CD4-positive, alpha-beta memory T cell (primary cell): ENCODE data around the gene CTNNA2. TPM values are rescaled to one million over a fixed set of nuclear protein-coding genes. Genes with fewer than 3 reads are reported as not detected.

Source experiments
- CTCF ChIA-PET: fragments of 350-600 bp; sonication (Branson Sonifier 250); formaldehyde crosslinking; loops from one replicate; lab custom pipeline; 2021; ENCODE audit warnings: inconsistent platforms; ENCODE audit not compliant: partially characterized antibody; lab: Charles Lee
- POLR2A ChIA-PET: fragments of 350-600 bp; sonication (Branson Sonifier 250); formaldehyde crosslinking; loops from one replicate; lab custom pipeline; 2021; ENCODE audit not compliant: partially characterized antibody; lab: Charles Lee
- DNase-seq, 5 donors: peaks; one replicate each; pipeline versions ENCODE4 v3.0.0 to v3.0.0-alpha.2; 2020 to 2022; ENCODE audit warnings: mixed read lengths in 1 of 5
- H3K27ac ChIP-seq: one replicate; pipeline ENCODE4 v1.7.0; 2013; ENCODE audit warnings: low read depth, low read length
- H3K27me3 ChIP-seq: 2 replicates; pipeline ENCODE4 v1.7.0; 2013; ENCODE audit warnings: mild to moderate bottlenecking, low read length, moderate library complexity; ENCODE audit not compliant: insufficient read depth
- H3K36me3 ChIP-seq: 2 replicates; pipeline ENCODE4 v1.7.0; 2013; ENCODE audit warnings: mild to moderate bottlenecking, low read length, moderate library complexity; ENCODE audit not compliant: insufficient read depth
- H3K4me1 ChIP-seq: 2 replicates; pipeline ENCODE4 v1.7.0; 2013; ENCODE audit warnings: mild to moderate bottlenecking, low read length, moderate library complexity; ENCODE audit not compliant: insufficient read depth
- H3K4me3 ChIP-seq, 2 donors: one replicate each; pipeline ENCODE4 v1.7.0; 2013; ENCODE audit warnings: low read length in 2 of 2, mild to moderate bottlenecking in 1 of 2
- H3K9me3 ChIP-seq, 2 donors: one replicate each; pipeline ENCODE4 v1.7.0; 2013; ENCODE audit warnings: low read length in 2 of 2, control low read depth in 1 of 2; ENCODE audit not compliant: control insufficient read depth in 1 of 2
- H3K27ac Mint-ChIP-seq, 7 donors: one replicate each; pipeline ENCODE4 v1.8.0; 2020 to 2021; ENCODE audit warnings: mixed read lengths in 7 of 7, mild to moderate bottlenecking in 6 of 7, inconsistent platforms in 3 of 7, moderate library complexity in 3 of 7
- H3K27me3 Mint-ChIP-seq, 2 donors: one replicate each; pipeline ENCODE4 v1.8.0; 2020 to 2021; ENCODE audit warnings: mixed read lengths in 2 of 2
- H3K36me3 Mint-ChIP-seq, 2 donors: one replicate each; pipeline ENCODE4 v1.8.0; 2020 to 2021; ENCODE audit warnings: mixed read lengths in 2 of 2, inconsistent platforms in 1 of 2, mild to moderate bottlenecking in 1 of 2
- H3K4me1 Mint-ChIP-seq, 4 donors: one replicate each; pipeline ENCODE4 v1.8.0; 2020 to 2021; ENCODE audit warnings: mixed read lengths in 4 of 4, mild to moderate bottlenecking in 1 of 4
- H3K4me3 Mint-ChIP-seq, 8 donors: one replicate each; pipeline ENCODE4 v1.8.0; 2020 to 2021; ENCODE audit warnings: mixed read lengths in 8 of 8, mild to moderate bottlenecking in 7 of 8, moderate library complexity in 6 of 8, inconsistent platforms in 3 of 8
- H3K9me3 Mint-ChIP-seq, 8 donors: one replicate each; pipeline ENCODE4 v1.8.0; 2020 to 2021; ENCODE audit warnings: mixed read lengths in 8 of 8, mild to moderate bottlenecking in 5 of 8, inconsistent platforms in 3 of 8, moderate library complexity in 1 of 8
- intact Hi-C: fragments of 100-400 bp; cut with micrococcal nuclease; formaldehyde crosslinking; loops from one replicate; pipeline ENCODE4 v1.15.1; 2023
- polyA plus RNA-seq, 2 donors: library from polyadenylated mRNA; unstranded; fragments of 300-500 nt; fragmentation: Illumina TruSeq; gene quantifications; one replicate each; pipeline ENCODE4 v1.2.3, GENCODE V29; 2021
- total RNA-seq, 2 experiments: library from RNA; stranded (reverse); gene quantifications; one replicate each; pipeline ENCODE4 v1.2.3, GENCODE V29; 2021

Gene CTNNA2
- total and polyA plus RNA-seq, 4 experiments from 2014 or later = not detected

GRCh38 chr2:79750321-79750720, 237.5 kb downstream of the CTNNA2 start:
- H3K4me3 ChIP-seq = no peak overlapping the region
- no peak overlapping the region for H3K27ac ChIP-seq
- Mint-ChIP-seq H3K27me3 (no peaks in the 10 kb centered on the region), H3K4me3 (no peak overlapping the region), H3K9me3 (peaks cover 4 to 15% (median 10%) of the 10 kb centered on the region in 8 donors), H3K36me3 (no peaks in the 10 kb centered on the region), H3K4me1 (no peaks in the 10 kb centered on the region), H3K27ac (no peak overlapping the region)
- no peaks in the 10 kb centered on the region for H3K4me1 ChIP-seq
- H3K27me3 ChIP-seq = no peaks in the 10 kb centered on the region
- intact Hi-C loops = no loop called here
- H3K9me3 ChIP-seq = no peaks in the 10 kb centered on the region
- ChIA-PET POLR2A (no interaction called here), CTCF (no interaction called here)
- no peak for DNase-seq
- H3K36me3 ChIP-seq = no peaks in the 10 kb centered on the region

GRCh38 chr2:79757526-79757925, 244.7 kb downstream of the CTNNA2 start:
- intact Hi-C loops = no loop called here
- no peaks in the 10 kb centered on the region for H3K4me1 Mint-ChIP-seq
- no peak overlapping the region for H3K27ac ChIP-seq
- H3K36me3 ChIP-seq = no peaks in the 10 kb centered on the region
- no peaks in the 10 kb centered on the region for H3K36me3 Mint-ChIP-seq
- no peaks in the 10 kb centered on the region for H3K4me1 ChIP-seq
- CTCF ChIA-PET = no interaction called here
- peak overlapping the region in 1 of 8 donors; percentile 38 for H3K4me3 Mint-ChIP-seq
- H3K9me3 ChIP-seq = no peaks in the 10 kb centered on the region
- H3K27ac Mint-ChIP-seq = no peak overlapping the region
- H3K4me3 ChIP-seq = no peak overlapping the region
- peaks cover 3 to 14% (median 8%) of the 10 kb centered on the region in 8 donors for H3K9me3 Mint-ChIP-seq
- no peaks in the 10 kb centered on the region for H3K27me3 ChIP-seq
- POLR2A ChIA-PET = no interaction called here
- no peak for DNase-seq
- H3K27me3 Mint-ChIP-seq = no peaks in the 10 kb centered on the region

GRCh38 chr2:79758042-79758441, 245.2 kb downstream of the CTNNA2 start:
- Histone ChIP-seq H3K4me1 (no peaks in the 10 kb centered on the region), H3K27ac (no peak overlapping the region), H3K9me3 (no peaks in the 10 kb centered on the region), H3K27me3 (no peaks in the 10 kb centered on the region), H3K4me3 (no peak overlapping the region), H3K36me3 (no peaks in the 10 kb centered on the region)
- Mint-ChIP-seq H3K4me3 (no peak overlapping the region), H3K9me3 (peaks cover 3 to 11% (median 6%) of the 10 kb centered on the region in 8 donors), H3K27ac (no peak overlapping the region), H3K36me3 (no peaks in the 10 kb centered on the region), H3K4me1 (no peaks in the 10 kb centered on the region), H3K27me3 (no peaks in the 10 kb centered on the region)
- DNase-seq = no peak
- CTCF ChIA-PET = no interaction called here
- POLR2A ChIA-PET = no interaction called here
- intact Hi-C loops = no loop called here

- no peak overlapping the region for H3K27ac Mint-ChIP-seq
- intact Hi-C loops = no loop called here
- H3K36me3 ChIP-seq = no peaks in the 10 kb centered on the region
Observed at GRCh38 chr2:79758749-79759282, 246.0 kb downstream of the CTNNA2 start.

GRCh38 chr2:79770926-79771325, 258.1 kb downstream of the CTNNA2 start:
- no peak for DNase-seq
- Histone ChIP-seq H3K4me1 (no peaks in the 10 kb centered on the region), H3K36me3 (no peaks in the 10 kb centered on the region), H3K4me3 (no peak overlapping the region), H3K27me3 (no peaks in the 10 kb centered on the region), H3K9me3 (no peaks in the 10 kb centered on the region), H3K27ac (no peak overlapping the region)
- ChIA-PET CTCF (no interaction called here), POLR2A (no interaction called here)
- intact Hi-C loops = no loop called here
- H3K4me1 Mint-ChIP-seq = no peaks in the 10 kb centered on the region
- H3K27ac Mint-ChIP-seq = no peak overlapping the region
- H3K9me3 Mint-ChIP-seq = peaks cover 0 to 19% (median 10%) of the 10 kb centered on the region in 8 donors
- no peaks in the 10 kb centered on the region for H3K27me3 Mint-ChIP-seq
- no peaks in the 10 kb centered on the region for H3K36me3 Mint-ChIP-seq
- H3K4me3 Mint-ChIP-seq = no peak overlapping the region

More at GRCh38 chr2:79758749-79759282, 246.0 kb downstream of the CTNNA2 start:
- Mint-ChIP-seq H3K9me3 (peaks cover 3 to 11% (median 6%) of the 10 kb centered on the region in 8 donors), H3K36me3 (no peaks in the 10 kb centered on the region), H3K27me3 (no peaks in the 10 kb centered on the region), H3K4me1 (no peaks in the 10 kb centered on the region), H3K4me3 (no peak overlapping the region)
- ChIA-PET CTCF (no interaction called here), POLR2A (no interaction called here)
- DNase-seq = no peak
- Histone ChIP-seq H3K27me3 (no peaks in the 10 kb centered on the region), H3K9me3 (no peaks in the 10 kb centered on the region), H3K27ac (no peak overlapping the region), H3K4me3 (no peak overlapping the region), H3K4me1 (no peaks in the 10 kb centered on the region)

- no peaks in the 10 kb centered on the region for H3K4me1 ChIP-seq
- no peaks in the 10 kb centered on the region for H3K4me1 Mint-ChIP-seq
Observed at GRCh38 chr2:79771493-79771892, 258.6 kb downstream of the CTNNA2 start.

GRCh38 chr2:79774016-79774415, 261.2 kb downstream of the CTNNA2 start:
- CTCF ChIA-PET = no interaction called here
- no peaks in the 10 kb centered on the region for H3K27me3 ChIP-seq
- H3K4me3 Mint-ChIP-seq = no peak overlapping the region
- no peaks in the 10 kb centered on the region for H3K4me1 ChIP-seq
- no peaks in the 10 kb centered on the region for H3K36me3 Mint-ChIP-seq
- no peaks in the 10 kb centered on the region for H3K9me3 ChIP-seq
- H3K27ac ChIP-seq = no peak overlapping the region
- DNase-seq = no peak
- intact Hi-C loops = no loop called here
- H3K27ac Mint-ChIP-seq = no peak overlapping the region
- POLR2A ChIA-PET = no interaction called here
- H3K4me3 ChIP-seq = no peak overlapping the region
- H3K27me3 Mint-ChIP-seq = no peaks in the 10 kb centered on the region
- no peaks in the 10 kb centered on the region for H3K4me1 Mint-ChIP-seq
- no peaks in the 10 kb centered on the region for H3K36me3 ChIP-seq
- H3K9me3 Mint-ChIP-seq = peaks cover 0 to 13% (median 7%) of the 10 kb centered on the region in 8 donors

More at GRCh38 chr2:79771493-79771892, 258.6 kb downstream of the CTNNA2 start:
- H3K27me3 Mint-ChIP-seq = no peaks in the 10 kb centered on the region
- no peaks in the 10 kb centered on the region for H3K9me3 ChIP-seq
- H3K27ac Mint-ChIP-seq = no peak overlapping the region
- H3K27me3 ChIP-seq = no peaks in the 10 kb centered on the region
- DNase-seq = no peak
- peaks cover 0 to 19% (median 9%) of the 10 kb centered on the region in 8 donors for H3K9me3 Mint-ChIP-seq
- no peaks in the 10 kb centered on the region for H3K36me3 Mint-ChIP-seq
- H3K36me3 ChIP-seq = no peaks in the 10 kb centered on the region
- no peak overlapping the region for H3K4me3 ChIP-seq
- H3K27ac ChIP-seq = no peak overlapping the region
- ChIA-PET POLR2A (no interaction called here), CTCF (no interaction called here)
- no peak overlapping the region for H3K4me3 Mint-ChIP-seq
- intact Hi-C loops = no loop called here
